ENCODE results near the gene HEATR5A. TPM values are rescaled to one million over a fixed set of nuclear protein-coding genes. Genes with fewer than 3 reads are reported as not detected.
"Not testable (repeated sequence)": the region's sequence is repeated elsewhere in the genome, so short reads cannot be mapped to it uniquely, and the experiment has no call there.

HEATR5A gene
- total and polyA plus RNA-seq, 5 donors = 15.0 to 54.1 (median 39.3) TPM

DNA sequence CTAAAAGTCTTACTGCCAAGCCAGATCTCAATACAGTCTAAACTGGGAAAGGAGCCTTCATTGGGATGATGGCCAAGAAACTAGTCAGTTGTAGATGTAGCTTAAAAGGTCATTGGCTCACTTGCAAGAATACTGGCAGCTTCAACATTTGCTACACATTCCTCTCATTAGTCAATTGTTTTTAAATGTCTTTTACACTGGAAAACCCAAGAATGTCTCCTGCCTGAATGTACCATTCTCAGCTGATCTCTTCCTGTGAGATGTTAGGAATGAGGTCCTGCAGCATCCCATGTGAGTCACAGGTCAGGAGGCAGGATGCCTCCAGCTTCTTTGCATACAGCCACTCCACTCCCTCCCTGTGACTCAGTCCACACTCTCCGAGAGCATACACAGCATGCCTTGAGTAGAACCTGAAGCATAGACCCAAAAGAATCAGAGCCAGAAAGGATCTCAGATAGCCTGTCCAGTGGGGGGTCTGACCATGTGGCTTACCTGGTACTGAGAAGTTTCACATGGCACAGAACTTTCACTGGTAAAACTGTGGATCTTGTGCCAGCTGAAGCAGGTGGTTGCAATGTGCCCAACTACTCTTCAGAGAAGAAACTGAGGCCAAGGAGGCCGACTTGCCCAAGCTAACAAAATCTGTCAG lies 156.7 kb downstream of the HEATR5A start:
- DNase-seq (peak in 1 of 3 donors; percentile 62), ATAC-seq (peak; percentile 88 to 95)
- H3K4me1 ChIP-seq (ENCODE audit: control insufficient read depth, insufficient read depth, low read length) = peaks cover 6% of the 10 kb centered on the region
- intact Hi-C loops (cut with DNase I) = loop anchor here in 1 of 4 donors (10.0 kb wide), 1 partner anchor 49 kb away; no protein-coding TSS in a partner anchor
- H3K27me3 ChIP-seq (ENCODE audit: control insufficient read depth, insufficient read depth) = no peaks in the 10 kb centered on the region
- H3K9me3 ChIP-seq (ENCODE audit: control insufficient read depth, low read length) = no peaks in the 10 kb centered on the region
- WGBS = 43% methylated on average over 2 of the region's 2 CpGs
- peak overlapping the region; percentile 14 for H3K27ac ChIP-seq (ENCODE audit: low read length)
- H3K4me3 ChIP-seq (ENCODE audit: low read length) = no peak overlapping the region

DNA sequence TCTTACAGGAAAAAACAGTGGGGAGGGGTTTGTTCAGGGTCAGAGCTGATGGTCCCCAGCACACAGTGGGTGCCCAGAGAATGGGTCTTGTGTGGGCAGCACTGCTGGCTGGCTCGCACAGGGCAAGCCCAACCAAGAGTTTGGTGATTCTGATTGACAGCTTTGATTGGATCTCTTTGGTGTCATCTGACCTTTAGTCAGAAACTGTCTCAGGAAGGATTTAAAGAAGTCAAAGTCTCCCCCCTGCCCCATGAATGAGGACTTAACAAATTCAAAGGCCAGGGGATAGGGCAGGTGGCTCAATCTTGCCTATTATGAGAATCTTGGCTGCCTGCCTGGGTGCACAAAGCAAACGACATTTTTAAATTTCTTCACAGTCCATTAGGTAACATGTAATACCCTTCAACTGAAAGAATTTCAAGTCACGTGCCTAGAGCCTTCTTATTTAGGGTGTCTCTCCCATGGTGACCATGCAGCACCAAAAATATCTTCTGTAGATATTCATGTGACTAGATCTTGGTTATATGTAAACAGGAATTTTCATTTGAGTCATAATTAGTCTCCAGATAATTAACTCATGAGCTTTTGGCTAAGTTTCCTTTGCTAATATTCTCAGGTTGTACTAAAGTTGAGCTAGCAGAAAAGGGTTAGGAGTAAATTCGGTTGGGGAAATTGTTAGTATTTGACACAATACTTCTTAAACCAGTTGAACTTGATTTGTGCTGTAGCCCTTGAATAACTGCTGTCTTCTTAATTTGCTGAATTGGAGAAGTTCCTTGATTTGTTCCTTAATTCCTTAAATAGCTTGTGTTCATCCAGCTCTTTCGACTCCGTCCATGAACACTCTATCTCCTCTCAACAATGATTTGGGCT lies 158.3 kb downstream of the HEATR5A start:
- intact Hi-C loops (cut with DNase I) = loop anchor here in 1 of 4 donors (10.0 kb wide), 1 partner anchor 47 kb away; no protein-coding TSS in a partner anchor
- ATAC-seq = peak; percentile 45 to 55
- H3K27me3 ChIP-seq (ENCODE audit: control insufficient read depth, insufficient read depth) = no peaks in the 10 kb centered on the region
- peaks cover 6% of the 10 kb centered on the region for H3K4me1 ChIP-seq (ENCODE audit: control insufficient read depth, insufficient read depth, low read length)
- peak overlapping the region; percentile 74 for H3K27ac ChIP-seq (ENCODE audit: low read length)
- H3K4me3 ChIP-seq (ENCODE audit: low read length) = no peak overlapping the region
- peak in 1 of 3 donors; percentile 38 for DNase-seq
- WGBS = 36% methylated on average over 6 of the region's 6 CpGs
- no peaks in the 10 kb centered on the region for H3K9me3 ChIP-seq (ENCODE audit: control insufficient read depth, low read length)

DNA sequence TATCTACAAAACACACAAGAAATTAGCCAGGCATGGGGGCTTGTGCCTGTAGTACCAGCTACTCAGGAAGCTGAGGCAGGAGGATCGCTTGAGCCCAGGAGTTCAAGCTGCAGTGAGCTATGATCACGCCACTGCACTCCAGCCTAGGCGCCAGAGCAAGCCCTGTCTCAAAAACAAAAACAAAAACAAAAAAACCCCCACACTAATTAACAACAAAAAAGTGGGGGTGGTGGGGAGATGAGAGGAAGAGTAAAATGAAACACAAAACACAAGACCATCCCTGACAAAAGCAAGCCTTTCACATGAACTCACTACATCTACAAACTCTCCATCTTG lies 158.9 kb downstream of the HEATR5A start:
- Histone ChIP-seq H3K4me1 (ENCODE audit: control insufficient read depth, insufficient read depth, low read length) (peaks cover 6% of the 10 kb centered on the region), H3K9me3 (ENCODE audit: control insufficient read depth, low read length) (no peaks in the 10 kb centered on the region), H3K27me3 (ENCODE audit: control insufficient read depth, insufficient read depth) (no peaks in the 10 kb centered on the region), H3K4me3 (ENCODE audit: low read length) (no peak overlapping the region), H3K27ac (ENCODE audit: low read length) (no peak overlapping the region)
- ATAC-seq (no peak), DNase-seq (no peak)
- 88% methylated on average over 3 of the region's 3 CpGs for WGBS
- intact Hi-C loops (cut with DNase I) = loop anchor here in 1 of 4 donors (10.0 kb wide), 1 partner anchor 47 kb away; no protein-coding TSS in a partner anchor

DNA sequence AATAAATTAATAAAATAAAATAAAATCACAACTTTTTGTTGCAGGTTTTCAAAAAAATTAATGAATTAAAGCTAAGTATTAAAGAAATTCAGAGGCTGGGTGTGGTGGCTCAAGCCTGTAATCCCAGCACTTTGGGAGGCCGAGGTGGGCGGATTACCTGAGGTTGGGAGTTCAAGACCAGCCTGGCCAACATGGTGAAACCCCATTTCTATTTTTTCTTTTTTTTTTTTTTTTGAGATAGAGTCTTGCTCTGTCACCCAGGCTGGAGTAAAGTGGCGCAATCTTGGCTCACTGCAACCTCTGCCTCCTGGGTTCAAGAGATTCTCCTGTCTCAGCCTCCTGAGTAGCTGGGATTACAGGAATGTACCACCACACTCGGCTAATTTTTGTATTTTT lies 161.3 kb downstream of the HEATR5A start:
- WGBS = 95% methylated on average over 4 of the region's 4 CpGs
- H3K4me3 ChIP-seq (ENCODE audit: low read length); H3K27ac ChIP-seq (ENCODE audit: low read length); ATAC-seq; intact Hi-C loops (cut with DNase I); H3K27me3 ChIP-seq (ENCODE audit: control insufficient read depth, insufficient read depth); H3K4me1 ChIP-seq (ENCODE audit: control insufficient read depth, insufficient read depth, low read length); DNase-seq; H3K9me3 ChIP-seq (ENCODE audit: control insufficient read depth, low read length): not testable (repeated sequence)

DNA sequence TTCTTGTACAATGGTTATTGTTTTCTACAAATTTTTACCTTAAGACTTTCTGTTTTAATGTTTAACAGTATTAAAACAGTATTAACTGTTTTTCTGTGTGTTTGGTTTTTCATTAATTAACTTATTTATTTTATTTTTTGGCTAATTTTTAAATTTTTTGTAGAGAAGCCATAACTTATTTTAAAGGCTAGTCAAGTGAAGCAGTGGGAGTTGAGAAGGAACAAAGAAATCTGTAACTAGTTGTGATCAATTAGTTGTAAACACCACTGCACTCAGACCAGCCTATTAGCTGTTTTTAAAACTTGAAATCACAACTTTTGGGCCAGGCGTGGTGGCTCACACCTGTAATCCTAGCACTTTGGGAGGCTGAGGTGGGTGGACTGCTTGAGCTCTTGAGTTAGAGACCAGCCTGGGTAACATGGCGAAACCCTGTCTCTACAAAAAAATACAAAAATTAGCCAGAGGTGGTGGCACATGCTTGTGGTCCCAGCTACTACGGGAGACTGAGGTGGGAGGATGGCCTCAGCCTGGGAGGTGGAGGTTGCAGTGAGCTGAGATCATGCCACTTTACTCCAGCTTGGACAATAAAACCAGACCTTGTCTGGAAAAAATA lies 161.8 kb downstream of the HEATR5A start:
- intact Hi-C loops (cut with DNase I) = no loop called here
- Histone ChIP-seq H3K9me3 (ENCODE audit: control insufficient read depth, low read length) (no peaks in the 10 kb centered on the region), H3K27ac (ENCODE audit: low read length) (no peak overlapping the region), H3K4me1 (ENCODE audit: control insufficient read depth, insufficient read depth, low read length) (peaks cover 6% of the 10 kb centered on the region), H3K4me3 (ENCODE audit: low read length) (no peak overlapping the region), H3K27me3 (ENCODE audit: control insufficient read depth, insufficient read depth) (no peaks in the 10 kb centered on the region)
- DNase-seq (no peak), ATAC-seq (no peak)
- 98% methylated on average over 3 of the region's 3 CpGs for WGBS

DNA sequence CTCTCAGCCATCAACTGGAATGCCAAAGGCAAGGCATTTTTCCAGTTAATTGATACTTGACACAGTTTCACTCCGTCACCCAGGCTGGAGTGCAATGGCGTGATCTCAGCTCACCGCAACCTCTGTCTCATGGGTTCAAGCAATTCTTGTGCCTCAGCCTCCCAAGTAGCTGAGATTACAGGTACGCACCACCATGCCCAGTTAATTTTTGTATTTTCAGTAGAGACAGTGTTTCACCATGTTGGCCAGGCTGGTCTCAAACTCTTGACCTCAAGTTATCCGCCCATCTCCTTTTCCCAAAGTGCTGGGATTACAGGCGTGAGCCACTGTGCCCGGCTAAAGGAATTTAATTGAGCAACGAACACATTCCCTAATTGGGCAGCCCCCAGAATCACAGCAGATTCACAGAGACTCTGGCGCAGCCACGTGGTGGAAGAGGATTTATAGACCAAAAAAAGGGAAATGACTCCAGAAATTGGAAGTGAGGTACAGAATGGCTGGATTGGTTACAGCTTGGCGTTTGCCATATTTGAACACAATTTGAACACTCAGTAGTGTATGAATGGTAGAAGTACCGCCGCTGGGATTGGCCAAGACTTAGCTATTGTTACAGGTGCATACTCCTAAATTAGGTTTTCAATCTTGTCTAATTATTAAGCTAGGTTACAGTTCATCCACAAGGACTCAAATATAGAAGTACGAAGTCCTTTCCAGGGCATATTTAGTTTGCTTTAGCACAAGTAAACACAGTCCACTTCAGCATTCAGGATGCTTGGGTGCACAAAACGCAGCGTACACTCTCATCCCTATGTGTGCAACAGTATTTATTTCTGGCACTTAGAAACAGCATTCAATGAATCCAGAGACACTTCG lies 162.6 kb downstream of the HEATR5A start:
- H3K9me3 ChIP-seq (ENCODE audit: control insufficient read depth, low read length); H3K27ac ChIP-seq (ENCODE audit: low read length); intact Hi-C loops (cut with DNase I); DNase-seq; ATAC-seq; H3K27me3 ChIP-seq (ENCODE audit: control insufficient read depth, insufficient read depth); H3K4me3 ChIP-seq (ENCODE audit: low read length); H3K4me1 ChIP-seq (ENCODE audit: control insufficient read depth, insufficient read depth, low read length): not testable (repeated sequence)
- 92% methylated on average over 17 of the region's 17 CpGs for WGBS

DNA sequence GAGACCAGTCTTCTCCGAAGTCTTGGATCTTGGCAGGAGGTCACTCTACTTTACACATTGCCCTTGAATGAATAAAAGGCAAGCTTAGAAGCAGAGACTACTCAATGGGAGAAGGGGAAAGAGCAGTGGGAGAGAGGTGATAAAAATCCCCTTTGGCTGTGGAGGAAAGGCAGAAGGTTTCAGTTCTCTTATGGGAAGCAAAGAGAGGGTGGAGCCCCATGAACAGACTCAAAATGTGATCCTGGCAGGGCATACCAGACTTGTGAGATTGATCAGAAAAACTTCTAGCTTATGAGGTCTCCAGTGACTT lies 163.2 kb downstream of the HEATR5A start:
- Histone ChIP-seq H3K9me3 (ENCODE audit: control insufficient read depth, low read length) (no peaks in the 10 kb centered on the region), H3K27me3 (ENCODE audit: control insufficient read depth, insufficient read depth) (no peaks in the 10 kb centered on the region), H3K4me3 (ENCODE audit: low read length) (no peak overlapping the region), H3K4me1 (ENCODE audit: control insufficient read depth, insufficient read depth, low read length) (peaks cover 4% of the 10 kb centered on the region), H3K27ac (ENCODE audit: low read length) (no peak overlapping the region)
- ATAC-seq (no peak), DNase-seq (no peak)
- intact Hi-C loops (cut with DNase I) = no loop called here
- WGBS = 84% methylated on average over 1 of the region's 1 CpG

DNA sequence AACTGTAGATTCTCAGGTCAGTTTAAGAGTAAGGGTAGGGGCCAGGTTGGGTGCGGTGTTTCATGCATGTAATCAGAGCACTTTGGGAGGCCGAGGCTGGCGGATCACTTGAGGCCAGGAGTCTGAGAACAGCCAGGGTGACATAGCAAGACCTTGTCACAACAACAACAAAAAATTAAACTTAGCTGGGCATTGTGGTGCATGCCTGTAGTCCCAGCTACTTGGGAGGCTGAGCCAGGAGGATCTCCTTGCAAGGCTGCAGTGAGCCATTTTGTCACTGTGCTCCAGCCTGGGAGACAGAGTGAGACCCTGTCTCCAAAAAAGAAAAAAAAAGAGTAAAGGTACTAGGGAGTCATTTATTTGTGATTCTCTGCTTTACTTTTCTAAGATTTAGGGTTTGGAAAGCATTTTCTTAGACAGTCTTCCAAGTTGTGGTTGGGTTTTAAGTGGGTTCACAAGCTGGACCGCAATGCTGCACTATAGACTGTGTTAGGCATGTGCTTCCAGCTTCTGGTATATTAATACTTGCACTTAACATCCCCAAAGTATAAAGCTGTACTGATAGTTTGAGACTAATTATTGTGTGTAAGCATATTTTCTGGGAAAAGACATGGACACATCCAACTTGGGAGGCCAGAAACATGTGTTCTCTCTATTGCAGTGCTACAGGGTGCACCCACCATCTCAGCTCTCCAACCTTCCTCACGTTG lies 163.7 kb downstream of the HEATR5A start:
- intact Hi-C loops (cut with DNase I) = no loop called here
- Histone ChIP-seq H3K27me3 (ENCODE audit: control insufficient read depth, insufficient read depth) (no peaks in the 10 kb centered on the region), H3K4me3 (ENCODE audit: low read length) (no peak overlapping the region), H3K27ac (ENCODE audit: low read length) (no peak overlapping the region), H3K9me3 (ENCODE audit: control insufficient read depth, low read length) (no peaks in the 10 kb centered on the region), H3K4me1 (ENCODE audit: control insufficient read depth, insufficient read depth, low read length) (peaks cover under 1% of the 10 kb centered on the region)
- no peak for ATAC-seq
- no peak for DNase-seq
- 94% methylated on average over 5 of the region's 5 CpGs for WGBS

DNA sequence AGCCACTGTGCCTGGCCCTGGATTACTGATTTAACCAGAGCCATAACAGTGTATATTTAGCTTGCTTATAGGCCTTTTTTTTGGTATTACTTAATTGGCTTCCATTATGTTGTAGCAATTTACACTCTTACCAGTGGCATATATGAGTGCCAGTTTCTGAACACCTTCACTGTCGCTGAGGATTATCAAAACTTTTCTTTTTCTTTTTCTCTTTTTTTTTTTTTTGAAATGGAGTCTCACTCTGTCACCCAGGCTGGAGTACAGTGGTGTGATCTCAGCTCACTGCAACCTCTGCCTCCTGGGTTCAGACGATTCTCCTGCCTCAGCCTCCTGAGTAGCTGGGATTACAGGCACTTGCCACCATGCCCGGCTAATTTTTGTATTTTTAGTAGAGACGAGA lies 164.4 kb downstream of the HEATR5A start:
- 87% methylated on average over 4 of the region's 4 CpGs for WGBS
- H3K4me3 ChIP-seq (ENCODE audit: low read length); H3K9me3 ChIP-seq (ENCODE audit: control insufficient read depth, low read length); H3K4me1 ChIP-seq (ENCODE audit: control insufficient read depth, insufficient read depth, low read length); DNase-seq; H3K27ac ChIP-seq (ENCODE audit: low read length); intact Hi-C loops (cut with DNase I); ATAC-seq; H3K27me3 ChIP-seq (ENCODE audit: control insufficient read depth, insufficient read depth): not testable (repeated sequence)

DNA sequence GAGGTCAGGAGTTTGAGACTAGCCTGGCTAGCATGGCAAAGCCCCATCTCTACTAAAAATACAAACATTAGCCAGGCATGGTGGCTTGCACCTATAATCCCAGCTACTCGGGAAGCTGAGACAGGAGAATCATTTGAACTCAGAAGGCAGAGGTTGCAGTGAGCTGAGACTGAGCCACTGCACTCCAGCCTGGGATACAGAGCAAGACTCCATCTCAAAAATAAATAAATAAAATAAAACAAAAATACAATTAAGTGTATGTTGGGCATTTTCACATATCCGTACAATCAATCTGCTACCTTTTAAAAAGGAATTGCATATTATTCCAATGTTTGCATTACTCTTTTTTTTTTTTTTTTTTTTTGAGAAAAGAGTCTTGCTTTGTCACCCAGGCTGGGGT lies 165.1 kb downstream of the HEATR5A start:
- no peak for ATAC-seq
- 87% methylated on average over 2 of the region's 2 CpGs for WGBS
- no peak overlapping the region for H3K27ac ChIP-seq (ENCODE audit: low read length)
- no peaks in the 10 kb centered on the region for H3K27me3 ChIP-seq (ENCODE audit: control insufficient read depth, insufficient read depth)
- H3K4me1 ChIP-seq (ENCODE audit: control insufficient read depth, insufficient read depth, low read length) = no peaks in the 10 kb centered on the region
- no peak overlapping the region for H3K4me3 ChIP-seq (ENCODE audit: low read length)
- intact Hi-C loops (cut with DNase I) = no loop called here
- no peak for DNase-seq
- H3K9me3 ChIP-seq (ENCODE audit: control insufficient read depth, low read length) = no peaks in the 10 kb centered on the region

Data from right cardiac atrium (tissue), 5 donors.